CD1c-positive myeloid dendritic cell (primary cell): ENCODE data around the gene NDN.
"Not testable (repeated sequence)": the region's sequence is repeated elsewhere in the genome, so short reads cannot be mapped to it uniquely, and the experiment has no call there.

Source experiments
- DNase-seq: peaks from one replicate; pipeline ENCODE4 v3.0.0-alpha.2; 2016; ENCODE audit errors: extremely low spot score

Gene NDN, protein sequence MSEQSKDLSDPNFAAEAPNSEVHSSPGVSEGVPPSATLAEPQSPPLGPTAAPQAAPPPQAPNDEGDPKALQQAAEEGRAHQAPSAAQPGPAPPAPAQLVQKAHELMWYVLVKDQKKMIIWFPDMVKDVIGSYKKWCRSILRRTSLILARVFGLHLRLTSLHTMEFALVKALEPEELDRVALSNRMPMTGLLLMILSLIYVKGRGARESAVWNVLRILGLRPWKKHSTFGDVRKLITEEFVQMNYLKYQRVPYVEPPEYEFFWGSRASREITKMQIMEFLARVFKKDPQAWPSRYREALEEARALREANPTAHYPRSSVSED

DNA sequence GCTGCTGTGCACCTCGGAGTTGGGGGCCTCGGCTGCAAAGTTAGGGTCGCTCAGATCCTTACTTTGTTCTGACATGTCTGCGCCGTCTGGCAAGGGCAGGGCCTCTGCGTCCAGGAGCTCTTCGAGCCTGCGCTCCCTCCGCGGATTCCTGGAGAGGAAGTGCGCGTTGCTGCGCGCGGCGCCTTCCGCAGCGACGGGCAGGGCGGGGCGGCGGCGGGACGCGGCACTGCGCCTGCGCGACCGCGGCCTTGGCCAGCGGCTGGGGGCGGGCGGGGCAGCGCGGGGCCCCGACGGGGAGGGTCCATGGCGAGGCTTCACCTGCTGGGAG, at the start of gene NDN:
Gene NDN (minus strand): TSS at position 163 of the 328 bp plus-strand sequence. CDS start 88 bp downstream, at position 75.
- DNase-seq, result no peak

DNA sequence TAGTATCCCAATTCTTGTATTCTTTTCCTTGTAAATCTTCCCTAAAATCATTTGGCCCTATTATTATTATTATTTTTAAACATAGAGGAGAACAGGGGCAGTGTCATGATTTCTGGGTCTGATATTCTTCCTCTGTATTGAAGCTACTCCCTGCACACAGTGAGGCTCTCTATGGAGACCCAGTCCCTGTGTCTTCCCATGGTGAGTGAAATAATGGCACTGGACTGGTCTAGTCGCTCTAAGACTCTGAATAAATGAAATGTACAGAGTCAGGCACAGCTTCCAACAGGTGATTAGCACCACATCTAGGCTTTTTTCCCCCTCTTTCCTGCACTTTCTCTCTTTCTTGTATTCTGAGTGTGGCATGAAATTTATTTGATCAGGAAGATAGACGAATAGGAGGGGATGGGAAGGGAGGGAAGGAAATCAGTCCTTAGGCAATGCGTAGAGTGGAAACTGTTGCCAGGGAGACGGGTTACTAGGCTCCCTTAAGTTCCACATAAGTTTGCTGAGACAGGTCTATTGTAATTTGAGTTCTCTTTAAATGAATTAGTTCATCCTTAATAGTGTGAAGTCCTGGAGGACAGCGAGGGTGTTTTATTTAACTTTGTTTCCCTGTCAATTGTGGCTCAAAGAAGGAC, 49.0 kb upstream of the NDN start:
- DNase-seq, result no peak

DNA sequence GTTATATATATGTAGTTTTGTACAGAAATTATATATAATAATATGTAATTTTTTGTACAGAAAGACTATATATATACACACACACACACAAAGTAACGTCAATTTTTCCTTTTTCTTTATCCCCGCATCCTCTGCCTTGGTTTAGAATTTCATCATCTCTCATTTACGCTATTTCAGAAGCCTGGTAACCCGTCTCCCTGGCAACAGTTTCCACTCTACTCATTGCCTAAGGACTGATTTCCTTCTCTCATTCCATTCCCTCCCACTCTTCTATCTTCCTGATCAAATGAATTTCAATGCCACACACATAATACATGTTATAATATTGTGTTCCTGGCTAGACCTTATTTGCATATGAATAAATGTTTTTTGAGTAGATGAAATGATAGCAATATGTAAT, 47.8 kb upstream of the NDN start:
- no peak for DNase-seq

DNA sequence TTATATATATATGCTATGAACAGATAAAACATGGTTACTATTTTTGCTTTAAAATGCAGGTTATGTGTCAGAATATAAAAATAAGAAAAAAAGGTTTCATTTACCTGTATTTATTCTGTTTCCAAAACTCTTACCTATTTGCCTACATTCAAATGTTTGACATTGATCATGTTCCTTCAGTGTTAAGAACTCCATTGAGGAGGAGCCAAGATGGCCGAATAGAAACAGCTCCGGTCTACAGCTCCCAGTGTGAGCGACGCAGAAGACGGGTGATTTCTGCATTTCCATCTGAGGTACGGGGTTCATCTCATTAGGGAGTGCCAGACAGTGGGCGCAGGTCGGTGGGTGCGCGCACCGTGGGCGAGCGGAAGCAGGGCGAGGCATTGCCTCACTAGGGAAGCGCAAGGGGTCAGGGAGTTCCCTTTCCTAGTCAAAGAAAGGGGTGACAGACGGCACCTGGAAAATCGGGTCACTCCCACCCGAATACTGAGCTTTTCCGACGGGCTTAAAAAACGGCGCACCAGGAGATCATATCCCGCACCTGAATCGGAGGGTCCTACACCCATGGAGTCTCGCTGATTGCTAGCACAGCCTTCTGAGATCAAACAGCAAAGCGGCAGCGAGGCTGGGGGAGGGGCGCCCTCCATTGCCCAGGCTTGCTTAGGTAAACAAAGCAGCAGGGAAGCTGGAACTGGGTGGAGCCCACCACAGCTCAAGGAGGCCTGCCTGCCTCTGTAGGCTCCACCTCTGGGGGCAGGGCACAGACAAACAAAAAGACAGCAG, 27.0 kb upstream of the NDN start:
- DNase-seq, result not testable (repeated sequence)

DNA sequence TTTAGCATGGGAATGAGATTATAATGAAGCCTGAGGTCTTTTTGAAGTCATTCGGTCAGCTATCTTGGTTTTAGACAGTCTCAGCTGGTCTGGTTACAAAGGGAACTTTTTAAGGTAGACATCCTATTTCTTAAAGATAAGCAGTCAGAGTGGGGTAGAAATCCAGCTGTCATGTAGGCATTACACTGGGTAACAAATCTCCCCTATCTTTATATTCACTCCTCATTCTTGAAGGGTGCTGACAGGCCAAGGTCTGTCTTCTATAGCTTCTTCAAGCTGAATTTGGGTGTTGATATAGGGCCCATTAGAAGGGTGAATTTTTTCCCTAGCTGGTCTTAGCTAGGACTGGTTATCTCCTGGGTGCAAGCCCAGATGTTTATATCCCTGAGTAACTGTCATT, 21.2 kb upstream of the NDN start:
- DNase-seq, result no peak

DNA sequence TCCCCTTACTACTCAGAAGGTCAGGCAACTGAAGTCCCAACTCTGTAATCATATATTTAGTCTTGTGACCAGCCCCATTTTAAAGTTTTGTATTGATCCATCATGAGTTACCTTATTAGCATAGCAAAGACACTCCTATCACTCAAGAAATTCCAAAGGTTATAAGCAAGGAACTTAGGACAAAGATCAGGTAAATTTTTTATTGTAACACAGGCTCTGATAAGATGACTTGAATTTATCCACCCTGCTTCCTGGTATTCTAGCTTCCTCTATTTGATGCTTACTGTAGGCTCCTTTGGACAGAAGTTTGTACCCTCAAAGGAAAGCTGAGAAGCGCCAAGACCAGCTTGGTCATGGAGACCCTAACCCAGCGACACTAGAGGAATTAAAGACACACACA, 8.2 kb upstream of the NDN start:
- no peak for DNase-seq

DNA sequence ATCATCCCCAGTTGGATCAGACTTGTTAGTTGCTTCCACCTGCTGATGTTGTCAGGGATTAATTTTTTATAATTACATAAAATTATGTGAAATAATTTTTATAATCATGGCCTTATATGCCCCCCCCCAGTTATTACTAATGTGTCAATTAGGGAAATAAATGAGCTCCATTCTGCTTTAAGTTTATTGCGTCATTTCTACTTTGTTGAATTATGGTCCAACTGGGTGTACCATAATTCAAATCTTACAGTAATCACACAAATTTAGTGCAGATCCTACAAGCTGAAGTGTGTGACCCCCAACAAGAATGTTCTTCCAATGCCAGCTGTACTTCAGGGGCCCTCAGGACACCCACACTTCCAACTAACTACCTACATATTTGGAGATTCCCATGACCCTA, 7.5 kb upstream of the NDN start:
- DNase-seq, result no peak

DNA sequence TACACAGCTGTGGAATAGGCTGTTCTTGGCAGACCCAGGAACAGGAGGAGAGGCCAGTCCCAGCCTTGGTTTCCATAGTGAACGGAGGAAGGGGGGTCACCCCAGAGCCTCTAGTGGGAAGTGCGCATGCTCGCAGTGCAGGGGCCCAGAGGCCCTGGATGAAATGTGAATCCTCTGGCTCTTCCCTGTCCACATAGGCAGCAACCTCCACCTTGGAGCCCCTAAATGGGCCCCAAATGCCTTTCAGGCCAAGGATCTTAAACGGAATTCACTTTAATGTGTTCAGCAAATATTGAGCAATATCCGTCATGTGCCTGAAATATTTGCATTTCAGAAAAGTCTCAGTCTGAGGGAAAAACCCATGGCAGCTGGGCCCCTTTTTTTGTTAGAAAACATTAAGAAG, 3.3 kb upstream of the NDN start:
- DNase-seq, result no peak

DNA sequence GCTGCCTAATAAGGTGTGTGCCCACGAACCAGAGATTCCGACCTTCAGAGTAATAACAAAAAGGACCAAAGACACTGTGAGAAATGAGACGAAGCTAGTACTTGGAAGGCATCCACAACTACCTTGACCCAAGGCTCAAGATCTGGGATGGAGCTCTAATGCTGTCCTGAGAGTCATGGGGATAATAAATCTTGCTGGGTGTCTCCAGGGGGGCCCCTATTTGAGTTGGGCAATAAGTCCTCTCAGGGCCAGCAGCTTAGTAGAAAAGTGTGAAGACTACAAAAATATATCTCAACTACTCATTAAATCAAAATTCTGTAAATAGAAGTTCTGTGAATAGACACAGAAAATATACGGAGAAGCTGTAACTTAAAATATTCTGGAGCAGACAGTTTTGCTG, 2.9 kb upstream of the NDN start:
- DNase-seq, result no peak

DNA sequence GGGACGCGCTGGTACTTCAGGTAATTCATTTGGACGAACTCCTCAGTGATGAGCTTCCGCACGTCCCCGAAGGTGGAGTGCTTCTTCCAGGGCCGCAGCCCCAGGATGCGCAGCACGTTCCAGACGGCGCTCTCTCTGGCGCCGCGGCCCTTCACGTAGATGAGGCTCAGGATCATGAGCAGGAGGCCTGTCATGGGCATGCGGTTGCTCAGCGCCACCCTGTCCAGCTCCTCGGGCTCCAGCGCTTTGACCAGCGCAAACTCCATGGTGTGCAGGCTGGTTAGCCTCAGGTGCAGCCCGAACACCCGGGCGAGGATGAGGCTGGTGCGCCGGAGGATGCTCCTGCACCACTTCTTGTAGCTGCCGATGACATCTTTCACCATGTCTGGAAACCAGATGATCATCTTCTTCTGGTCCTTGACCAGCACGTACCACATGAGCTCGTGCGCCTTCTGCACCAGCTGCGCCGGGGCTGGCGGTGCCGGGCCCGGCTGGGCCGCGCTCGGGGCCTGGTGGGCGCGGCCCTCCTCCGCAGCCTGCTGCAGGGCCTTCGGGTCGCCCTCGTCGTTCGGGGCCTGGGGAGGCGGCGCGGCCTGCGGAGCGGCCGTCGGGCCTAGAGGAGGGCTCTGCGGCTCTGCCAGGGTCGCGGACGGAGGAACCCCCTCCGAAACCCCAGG, 501 bp downstream of the NDN start:
- DNase-seq, result no peak

DNA sequence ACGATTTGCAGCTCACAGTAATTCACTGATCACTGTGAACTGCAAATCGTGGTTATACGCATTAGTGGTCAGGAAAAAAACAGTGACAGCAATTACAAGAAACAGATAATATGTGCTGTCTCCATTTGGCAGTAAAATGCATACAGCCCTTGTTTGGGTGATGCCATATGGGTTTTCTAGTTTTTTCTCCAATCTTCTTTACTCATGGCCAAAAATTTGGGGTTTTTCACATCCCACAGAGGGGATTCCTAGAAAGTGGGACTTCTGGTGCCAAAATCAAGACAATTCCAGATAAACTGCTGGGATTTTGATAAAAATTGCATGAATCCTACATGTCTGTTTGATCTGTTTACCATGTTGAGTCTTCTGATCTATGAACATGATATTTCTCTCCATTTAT, 15.6 kb downstream of the NDN start:
- no peak for DNase-seq

DNA sequence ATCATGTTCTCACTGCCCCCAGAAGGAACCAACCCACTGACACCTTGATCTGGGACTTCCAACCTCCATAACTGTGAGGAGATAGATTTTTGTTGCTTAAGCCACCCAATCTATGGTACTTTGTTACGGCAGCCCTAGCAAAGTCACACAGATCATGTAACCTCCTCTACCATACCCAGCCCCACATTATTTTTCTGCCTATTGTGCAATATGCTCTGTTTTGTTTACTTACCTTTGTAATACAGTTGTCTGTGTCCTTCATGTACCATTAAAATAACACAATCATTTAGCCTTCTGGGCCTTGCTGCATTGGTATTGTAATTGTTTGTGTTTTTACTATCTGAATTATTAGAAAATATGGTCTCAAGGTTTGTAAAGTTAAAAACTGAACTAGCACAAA, 16.1 kb downstream of the NDN start:
- DNase-seq, result no peak

DNA sequence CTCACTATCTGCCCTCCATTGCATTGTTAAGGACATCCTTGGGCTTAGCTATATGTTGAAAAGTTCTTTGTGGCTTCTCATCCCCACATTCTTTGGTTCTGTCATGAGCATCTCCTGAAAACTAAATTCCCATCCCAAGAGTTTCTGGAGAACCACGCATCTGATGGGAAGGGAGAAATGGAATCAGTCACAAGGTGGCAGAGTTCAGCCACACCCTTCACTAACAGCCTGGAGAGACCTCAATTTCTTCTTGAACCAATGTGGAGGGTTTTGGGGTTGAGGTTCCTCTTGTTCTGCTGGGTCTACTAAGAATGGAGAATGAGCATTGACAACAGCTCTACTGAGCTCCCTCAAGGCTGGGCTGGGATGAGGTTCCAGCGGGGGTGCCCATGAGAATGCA, 23.9 kb downstream of the NDN start:
- DNase-seq, result no peak

DNA sequence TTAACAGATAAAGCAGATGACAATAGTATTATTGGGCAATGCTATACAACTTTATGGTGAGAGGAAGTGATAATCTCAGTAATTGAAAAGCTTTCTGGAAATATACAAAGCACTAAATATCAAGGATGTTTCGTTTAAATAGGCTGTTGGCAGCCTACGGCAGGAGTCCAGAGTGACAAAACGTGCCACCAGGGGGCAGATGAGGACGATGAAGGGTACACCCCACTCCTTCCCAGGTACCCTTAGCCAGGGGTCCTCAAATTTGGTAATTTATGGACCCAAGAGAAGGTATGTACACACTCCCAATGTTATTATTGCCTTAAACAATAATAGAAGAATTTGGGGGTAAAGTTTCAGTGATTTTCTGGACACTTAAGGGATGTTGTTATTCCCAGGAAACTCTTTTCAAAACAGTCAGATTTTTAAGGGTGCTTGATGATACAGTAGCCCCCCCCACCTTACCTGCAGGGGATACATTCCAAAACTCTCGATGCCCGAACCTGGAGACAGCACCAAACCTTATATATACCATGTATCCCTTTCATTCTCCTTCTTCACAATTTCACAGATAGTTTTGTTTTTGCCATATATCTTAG, 38.1 kb downstream of the NDN start:
- DNase-seq, result no peak

DNA sequence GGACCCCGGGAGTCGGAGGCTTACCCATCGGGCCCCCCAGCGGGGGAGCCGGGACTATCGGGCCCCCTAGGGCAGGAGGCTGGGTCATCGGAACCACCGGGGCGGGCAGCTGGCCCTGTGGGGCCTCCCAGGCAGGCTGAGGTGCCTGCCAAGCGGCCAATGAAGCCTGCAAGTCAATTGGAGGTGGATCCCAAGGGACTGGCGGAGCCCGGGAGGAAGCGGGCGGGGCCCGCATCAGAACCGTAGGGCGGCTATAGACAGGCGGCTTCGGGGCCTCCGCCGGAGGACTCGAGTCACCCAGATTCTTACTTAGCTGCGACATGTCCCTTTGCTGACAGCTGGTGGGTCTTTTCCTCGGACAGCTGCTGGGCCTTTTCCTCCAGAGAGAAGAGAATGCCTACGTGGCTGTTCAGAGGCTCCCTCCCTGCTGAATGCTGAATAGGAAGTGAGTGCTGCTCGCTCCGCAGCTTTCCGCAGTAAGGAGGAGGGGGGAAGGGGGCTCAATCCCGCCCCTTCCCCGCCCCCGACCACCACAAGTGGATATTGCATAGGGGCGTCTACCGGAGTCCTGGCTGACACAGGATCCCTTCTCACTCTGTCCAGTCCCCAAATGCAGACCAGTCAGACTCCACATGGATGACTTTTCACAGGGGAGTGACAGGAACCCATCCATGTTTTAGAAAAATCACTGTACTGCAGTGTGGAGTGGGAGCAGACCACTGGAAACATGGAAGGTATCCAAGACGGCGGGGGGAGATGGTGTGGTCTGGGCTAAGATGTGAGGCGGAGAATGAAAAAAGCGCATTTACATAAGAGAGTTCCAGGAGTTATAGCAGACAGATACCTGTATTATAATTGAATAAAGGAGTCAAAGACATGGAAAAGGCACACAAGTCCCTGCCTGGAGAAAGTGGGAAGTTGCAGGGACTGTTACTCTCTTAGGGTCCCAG, 39.4 kb downstream of the NDN start, which contains the start of gene MAGEL2:
Gene MAGEL2 (minus strand): TSS at position 447 of the 950 bp plus-strand sequence. CDS start 125 bp downstream, at position 322.
- no peak for DNase-seq

DNA sequence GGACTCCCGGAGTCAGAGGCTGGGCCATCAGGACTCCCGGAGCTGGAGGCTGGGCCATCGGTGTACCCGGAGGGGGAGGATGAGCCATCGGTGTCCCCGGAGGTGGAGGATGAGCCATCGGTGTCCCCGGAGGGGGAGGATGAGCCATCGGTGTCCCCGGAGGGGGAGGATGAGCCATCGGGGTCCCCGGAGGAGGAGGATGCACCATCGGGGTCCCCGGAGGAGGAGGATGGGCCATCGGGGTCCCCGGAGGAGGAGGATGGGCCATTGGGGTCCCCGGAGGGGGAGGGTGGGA, 40.2 kb downstream of the NDN start:
- DNase-seq, result no peak

DNA sequence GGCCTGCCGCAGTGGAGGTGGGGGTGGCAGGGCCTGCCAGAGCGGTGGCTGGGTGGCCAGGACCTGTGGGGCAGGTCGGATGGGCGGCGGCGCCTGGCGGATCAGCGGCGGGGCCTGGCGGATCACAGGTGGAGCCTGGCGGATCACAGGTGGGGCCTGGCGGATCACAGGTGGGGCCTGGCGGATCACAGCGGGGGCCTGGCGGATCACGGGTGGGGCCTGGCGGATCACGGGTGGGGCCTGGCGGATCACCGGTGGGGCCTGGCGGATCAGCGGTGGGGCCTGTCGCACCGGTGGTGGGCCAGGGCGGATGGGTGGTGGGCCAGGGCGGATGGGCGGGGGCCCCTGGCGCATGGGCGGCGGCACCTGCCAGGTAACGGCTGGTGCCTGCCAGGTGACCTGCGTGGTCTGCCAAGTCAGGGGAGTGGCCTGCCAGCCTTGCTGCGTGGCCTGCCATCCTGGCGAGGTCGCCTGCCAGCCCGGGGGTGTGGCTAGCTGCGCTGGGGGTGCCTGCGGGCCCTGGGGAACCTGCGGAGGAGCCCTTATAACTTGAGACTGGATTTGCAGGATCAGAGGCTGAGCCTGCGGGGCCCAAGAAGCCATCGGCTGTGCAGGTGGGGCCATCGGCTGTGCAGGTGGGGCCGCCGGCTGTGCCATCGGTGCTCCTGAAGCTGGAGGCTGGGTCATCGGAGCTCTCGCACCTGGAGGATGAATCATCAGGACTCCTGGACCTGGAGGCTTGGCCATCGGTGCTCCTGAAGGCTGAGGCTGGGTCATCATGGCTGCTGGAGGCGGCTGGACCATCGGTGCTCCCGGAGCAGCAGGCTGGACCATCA, 40.7 kb downstream of the NDN start:
- no peak for DNase-seq

DNA sequence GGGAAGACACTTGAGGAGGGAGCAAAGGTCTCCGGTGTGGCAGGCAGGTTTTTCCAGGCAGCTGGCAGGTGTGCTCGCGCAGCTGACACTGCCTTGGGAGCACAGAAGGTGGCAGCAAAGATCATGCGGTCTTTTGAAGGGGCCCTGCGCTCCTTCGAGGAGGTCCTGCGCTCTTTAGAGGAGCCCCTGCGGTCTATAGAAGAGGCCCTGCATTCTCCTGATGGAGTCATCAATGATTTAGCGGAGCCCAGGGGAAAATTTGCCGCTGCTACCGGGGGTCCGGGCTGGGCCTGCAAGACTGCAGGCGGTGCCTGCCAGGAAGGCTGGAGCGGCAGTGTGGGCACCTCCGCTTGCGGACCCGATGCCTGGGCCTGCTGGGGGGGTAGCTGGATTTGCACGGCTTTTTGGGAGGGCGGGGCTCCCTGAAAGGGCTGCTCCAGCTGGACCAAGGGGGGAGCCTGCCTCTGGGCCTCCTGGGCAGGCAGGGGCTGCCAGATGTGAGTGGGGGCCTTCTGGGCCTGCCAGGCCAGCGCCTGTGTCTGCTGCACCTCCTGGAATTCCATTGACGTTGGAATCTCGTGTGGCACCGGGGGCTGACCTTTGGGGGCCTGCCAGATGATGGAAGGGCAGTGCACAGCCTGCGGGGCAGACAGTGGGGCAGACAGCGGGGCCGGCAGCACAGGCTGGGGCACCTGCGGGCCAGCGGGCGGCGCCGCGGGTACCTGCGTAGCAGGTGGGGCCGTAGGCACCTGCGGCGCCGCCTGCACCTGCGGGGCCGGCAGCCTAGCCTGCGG, 41.5 kb downstream of the NDN start:
- DNase-seq, result no peak

DNA sequence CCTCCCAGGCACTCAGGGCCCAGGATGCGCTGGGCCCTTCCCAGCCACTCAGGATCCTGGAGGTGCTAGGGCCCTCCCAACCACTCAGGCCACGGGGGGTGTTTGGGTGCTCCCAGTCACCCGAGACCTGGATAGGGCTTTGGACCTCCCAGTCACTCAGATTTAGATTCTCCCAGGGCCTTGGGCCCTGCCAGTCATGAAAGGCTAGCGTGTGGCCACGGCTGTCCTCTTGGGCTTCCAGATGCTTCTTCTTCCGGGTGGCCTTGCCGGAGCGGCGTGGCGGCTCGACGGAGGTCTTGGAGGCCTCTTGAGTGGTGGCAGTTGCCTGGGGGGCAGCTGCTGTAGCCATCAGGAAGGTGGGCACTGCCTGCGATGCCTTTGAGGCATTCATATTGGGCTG, 42.3 kb downstream of the NDN start:
- no peak for DNase-seq
